ENCODE results near the gene JAG1. TPM values are rescaled to one million over a fixed set of nuclear protein-coding genes. Genes with fewer than 3 reads are reported as not detected.

The JAG1 gene
- total RNA-seq, 1 experiment from 2014 or later: 45.2 TPM

- TF ChIP-seq ZNF138 (CRISPR knock-in tag; conservative IDR thresholded peaks at IDR 0.05) (no peak), ZNF416 (CRISPR knock-in tag; IDR thresholded peaks at IDR 0.05) (no peak), ZNF121 (CRISPR knock-in tag; IDR thresholded peaks at IDR 0.05) (no peak), SP1 (CRISPR knock-in tag; conservative IDR thresholded peaks at IDR 0.05) (no peak), ZNF232 (CRISPR knock-in tag; IDR thresholded peaks at IDR 0.05) (no peak)
- Mint-ChIP-seq H3K4me3 (no peak overlapping the region), H3K4me1 (peaks cover 24% of the 10 kb centered on the region), H3K9me3 (no peaks in the 10 kb centered on the region), H3K27me3 (ENCODE audit: low read depth) (no peaks in the 10 kb centered on the region), H3K36me3 (no peaks in the 10 kb centered on the region), H3K27ac (no peak overlapping the region)
- ATAC-seq: no peak
- CTCF ChIA-PET: no interaction called here
- POLR2A ChIA-PET: no interaction called here
- no peak for DNase-seq (ENCODE audit: low spot score)
Observed at GRCh38 chr20:10679269-10679668, 5.5 kb upstream of the JAG1 start.

- CTCF ChIA-PET: interaction anchor here (1.3 to 3.5 kb wide), 2 partner anchors 11 to 233 kb away, joined by 3 to 22 read pairs; no protein-coding TSS in a partner anchor
Observed at GRCh38 chr20:10676518-10676917, 2.7 kb upstream of the JAG1 start.

More at GRCh38 chr20:10676518-10676917, 2.7 kb upstream of the JAG1 start:
- no peak for DNase-seq (ENCODE audit: low spot score)
- Mint-ChIP-seq H3K4me1 (peaks cover 24% of the 10 kb centered on the region), H3K36me3 (no peaks in the 10 kb centered on the region), H3K4me3 (no peak overlapping the region), H3K27me3 (ENCODE audit: low read depth) (no peaks in the 10 kb centered on the region), H3K27ac (no peak overlapping the region), H3K9me3 (no peaks in the 10 kb centered on the region)
- POLR2A ChIA-PET: no interaction called here
- ATAC-seq: no peak
- TF ChIP-seq RORB (CRISPR knock-in tag; IDR thresholded peaks at IDR 0.05): no peak
- TF ChIP-seq KAT7 (CRISPR knock-in tag; IDR thresholded peaks at IDR 0.05; ENCODE audit: borderline replicate concordance): no peak
- TF ChIP-seq ATF3 (CRISPR knock-in tag; conservative IDR thresholded peaks at IDR 0.05): no peak
- no peak for TF ChIP-seq FOXP1 (CRISPR knock-in tag; IDR thresholded peaks at IDR 0.05; ENCODE audit: borderline replicate concordance)
- TF ChIP-seq ATF1 (CRISPR knock-in tag; IDR thresholded peaks at IDR 0.05): no peak
- no peak for TF ChIP-seq ATF6 (CRISPR knock-in tag; IDR thresholded peaks at IDR 0.05)
- no peak for TF ChIP-seq USF1 (CRISPR knock-in tag; IDR thresholded peaks at IDR 0.05)
- no peak for TF ChIP-seq ZNF425 (CRISPR knock-in tag; conservative IDR thresholded peaks at IDR 0.05)
- TF ChIP-seq ETV6 (CRISPR knock-in tag; IDR thresholded peaks at IDR 0.05): no peak
- TF ChIP-seq NR1H2 (CRISPR knock-in tag; IDR thresholded peaks at IDR 0.05): no peak
- TF ChIP-seq GTF2I (CRISPR knock-in tag; conservative IDR thresholded peaks at IDR 0.05): no peak
- TF ChIP-seq CDX4 (CRISPR knock-in tag; IDR thresholded peaks at IDR 0.05; ENCODE audit: borderline replicate concordance): no peak
- TF ChIP-seq ESRRA (CRISPR knock-in tag; IDR thresholded peaks at IDR 0.05; ENCODE audit: borderline replicate concordance): no peak
- TF ChIP-seq E2F5 (CRISPR knock-in tag; IDR thresholded peaks at IDR 0.05): no peak
